B cell (primary cell): ENCODE measurements around the gene GAREM1. TPM values are rescaled to one million over a fixed set of nuclear protein-coding genes. Genes with fewer than 3 reads are reported as not detected.

Experiments used
- ATAC-seq: fragments of 200-7000 bp; cut with Tn5 transposase; one replicate; pipeline ENCODE4 v1.10.0; 2021; ENCODE audit warnings: low read depth, mild to moderate bottlenecking, moderate number of reproducible peaks, moderate library complexity
- CTCF ChIA-PET: fragments of 350-600 bp; sonication (Branson Sonifier 250); formaldehyde crosslinking; loops from one replicate; lab custom pipeline; 2021; ENCODE audit warnings: antibody characterized with exemption, inconsistent platforms; lab: Charles Lee
- POLR2A ChIA-PET: fragments of 350-600 bp; sonication (Branson Sonifier 250); formaldehyde crosslinking; loops from one replicate; lab custom pipeline; 2021; ENCODE audit warnings: antibody characterized with exemption; lab: Charles Lee
- DNase-seq: peaks from one replicate; pipeline ENCODE4 v3.0.0; 2013
- H2AFZ ChIP-seq: 2 replicates; pipeline ENCODE4 v1.6.1; 2012; ENCODE audit warnings: mild to moderate bottlenecking, low read depth, low read length; ENCODE audit not compliant: insufficient read depth, poor library complexity, severe bottlenecking
- H3K27ac ChIP-seq, 2 donors: 1 replicate in 1 of 2; 2 replicates in 1 of 2; pipeline ENCODE4 v1.5.1; 2012 to 2013; ENCODE audit warnings: low read length in 2 of 2, mild to moderate bottlenecking in 2 of 2, moderate library complexity in 1 of 2
- H3K27me3 ChIP-seq, 4 experiments: fragments of 200-600 bp in 1 of 4; sonication (generic) in 1 of 4; replicated peaks in 1 of 4; 1 replicate in 2 of 4; 2 replicates in 2 of 4; pipeline versions ENCODE4 v1.6.1 to v1.7.0; 2013 to 2016; ENCODE audit warnings: low read length in 3 of 4, mild to moderate bottlenecking in 2 of 4, mixed read lengths in 1 of 4, moderate library complexity in 1 of 4; ENCODE audit not compliant: insufficient read depth in 4 of 4, control insufficient read depth in 3 of 4; ENCODE audit errors: control extremely low read depth in 1 of 4
- H3K36me3 ChIP-seq, 2 experiments: replicated peaks in 1 of 2; 1 replicate in 1 of 2; 2 replicates in 1 of 2; pipeline versions ENCODE4 v1.6.1 to v1.7.1; 2013; ENCODE audit warnings: low read length in 1 of 2; ENCODE audit not compliant: insufficient read depth in 2 of 2, control insufficient read depth in 1 of 2; ENCODE audit errors: control extremely low read depth in 1 of 2, extremely low read depth in 1 of 2
- H3K4me1 ChIP-seq, 2 donors: fragments of 200-600 bp in 1 of 2; sonication (generic) in 1 of 2; 1 replicate in 1 of 2; 2 replicates in 1 of 2; pipeline versions ENCODE4 v1.5.1 to v1.6.1; 2013 to 2017; ENCODE audit warnings: low read length in 2 of 2; ENCODE audit not compliant: control insufficient read depth in 2 of 2, insufficient read depth in 2 of 2
- H3K4me2 ChIP-seq: replicated peaks from 2 replicates; pipeline ENCODE3; 2012; ENCODE audit warnings: mild to moderate bottlenecking, low read depth, low read length; ENCODE audit not compliant: poor library complexity, severe bottlenecking
- H3K4me3 ChIP-seq, 5 experiments: fragments of 200-600 bp in 1 of 5; sonication (generic) in 1 of 5; 1 replicate in 3 of 5; 2 replicates in 2 of 5; pipeline versions ENCODE4 v1.5.1 to v1.7.0; 2011 to 2016; ENCODE audit warnings: low read length in 4 of 5, mild to moderate bottlenecking in 4 of 5, low read depth in 2 of 5, control low read depth in 1 of 5, moderate library complexity in 1 of 5; ENCODE audit not compliant: insufficient read depth in 1 of 5; ENCODE audit errors: control extremely low read depth in 1 of 5, extremely low read depth in 1 of 5
- H3K79me2 ChIP-seq: fragments of 200-600 bp; sonication (generic); one replicate; pipeline ENCODE4 v1.6.0; 2016; ENCODE audit warnings: low read length; ENCODE audit not compliant: control insufficient read depth, insufficient read depth
- H3K9ac ChIP-seq: fragments of 200-600 bp; sonication (generic); 2 replicates; pipeline ENCODE4 v1.6.1; 2017; ENCODE audit warnings: mild to moderate bottlenecking, low read length, moderate library complexity
- H3K9me3 ChIP-seq, 3 donors: one replicate each; pipeline versions ENCODE4 v1.6.1 to v1.7.1; 2013; ENCODE audit warnings: low read length in 2 of 3; ENCODE audit not compliant: control insufficient read depth in 2 of 3, insufficient read depth in 1 of 3; ENCODE audit errors: control extremely low read depth in 1 of 3
- H4K20me1 ChIP-seq: 2 replicates; pipeline ENCODE4 v1.6.0; 2012; ENCODE audit warnings: mild to moderate bottlenecking, low read length; ENCODE audit not compliant: insufficient read depth, control insufficient read depth, poor library complexity, severe bottlenecking
- H3K27ac Mint-ChIP-seq: one replicate; pipeline ENCODE4 v1.8.0; 2021; ENCODE audit warnings: mixed read lengths
- H3K27me3 Mint-ChIP-seq: one replicate; pipeline ENCODE4 v1.8.0; 2021; ENCODE audit warnings: mixed read lengths
- H3K4me1 Mint-ChIP-seq: one replicate; pipeline ENCODE4 v1.8.0; 2021; ENCODE audit warnings: mixed read lengths
- H3K4me3 Mint-ChIP-seq: one replicate; pipeline ENCODE4 v1.8.0; 2021; ENCODE audit warnings: mixed read lengths
- H3K9me3 Mint-ChIP-seq: one replicate; pipeline ENCODE4 v1.8.0; 2022; ENCODE audit warnings: mixed read lengths; ENCODE audit not compliant: insufficient read depth
- CTCF ChIP-seq: fragments of 200-600 bp; IDR thresholded peaks from one replicate; pipeline ENCODE4 v1.8.0; 2022; ENCODE audit warnings: antibody characterized with exemption, mild to moderate bottlenecking
- EZH2 ChIP-seq: IDR thresholded peaks from 2 replicates; pipeline ENCODE4 v1.6.1; 2012; ENCODE audit warnings: borderline replicate concordance, low read depth, mild to moderate bottlenecking, moderate library complexity, low read length; ENCODE audit not compliant: insufficient read depth, poor library complexity, severe bottlenecking
- WGBS: methylation state at CpG from one replicate; pipeline ENCODE4 v1.1.5; 2013; ENCODE audit warnings: missing lambda C conversion rate; ENCODE audit not compliant: insufficient coverage; 5-methylcytosine and 5-hydroxymethylcytosine counted together
- intact Hi-C: fragments of 100-400 bp; cut with micrococcal nuclease; formaldehyde crosslinking; loops from one replicate; pipeline ENCODE4 v1.10.0; 2022
- polyA plus RNA-seq: library from polyadenylated mRNA; depleted of rRNA; stranded (reverse); fragments of >200 nt; gene quantifications from 2 replicates; pipeline ENCODE4 v1.2.3, GENCODE V29; 2012
- total RNA-seq, 2 donors: library from RNA; stranded (reverse); fragments of 120-200 nt in 1 of 2; gene quantifications; 1 replicate in 1 of 2; 2 replicates in 1 of 2; pipeline versions ENCODE4 v1.2.3 to v1.2.4, GENCODE V29; 2013 to 2022

Gene GAREM1
- total and polyA plus RNA-seq, 2 donors (not counting 1 experiment from before 2014, with no cell fraction given): not detected

- Histone ChIP-seq H3K27me3 (no peaks in the 10 kb centered on the region), H4K20me1 (no peaks in the 10 kb centered on the region), H2AFZ (no peak overlapping the region), H3K4me1 (no peaks in the 10 kb centered on the region), H3K4me3 (no peak overlapping the region), H3K79me2 (no peaks in the 10 kb centered on the region), H3K9ac (no peak overlapping the region), H3K9me3 (no peaks in the 10 kb centered on the region), H3K4me2 (no peak overlapping the region), H3K27ac (no peak overlapping the region), H3K36me3 (no peaks in the 10 kb centered on the region)
- Mint-ChIP-seq H3K27me3 (peaks cover 14% of the 10 kb centered on the region), H3K4me1 (no peaks in the 10 kb centered on the region), H3K27ac (no peak overlapping the region), H3K4me3 (no peak overlapping the region), H3K9me3 (no peaks in the 10 kb centered on the region)
- 93% methylated on average over 3 of the region's 4 CpGs for WGBS
- ATAC-seq (no peak), DNase-seq (no peak)
- intact Hi-C loops: no loop called here
- ChIA-PET CTCF (no interaction called here), POLR2A (no interaction called here)
- TF ChIP-seq EZH2: no peak
- no peak for TF ChIP-seq CTCF
Observed at GRCh38 chr18:32280911-32281310, 189.8 kb downstream of the GAREM1 start.

- WGBS: 86% methylated on average over 2 of the region's 4 CpGs
- H3K9me3 ChIP-seq: no peaks in the 10 kb centered on the region
- H2AFZ ChIP-seq: no peak overlapping the region
- Mint-ChIP-seq H3K9me3 (no peaks in the 10 kb centered on the region), H3K4me3 (no peak overlapping the region), H3K27ac (no peak overlapping the region), H3K4me1 (no peaks in the 10 kb centered on the region), H3K27me3 (peaks cover 14% of the 10 kb centered on the region)
- no peaks in the 10 kb centered on the region for H3K4me1 ChIP-seq
- TF ChIP-seq EZH2 (no peak), CTCF (no peak)
- H3K4me3 ChIP-seq: no peak overlapping the region
- POLR2A ChIA-PET: no interaction called here
- no peaks in the 10 kb centered on the region for H3K79me2 ChIP-seq
- H3K4me2 ChIP-seq: no peak overlapping the region
- intact Hi-C loops: no loop called here
- no peaks in the 10 kb centered on the region for H3K36me3 ChIP-seq
- CTCF ChIA-PET: no interaction called here
- no peak for ATAC-seq
- no peak overlapping the region for H3K27ac ChIP-seq
- DNase-seq: no peak
- no peaks in the 10 kb centered on the region for H4K20me1 ChIP-seq
- H3K27me3 ChIP-seq: no peaks in the 10 kb centered on the region
- H3K9ac ChIP-seq: no peak overlapping the region
Observed at GRCh38 chr18:32280188-32280783, 190.4 kb downstream of the GAREM1 start.
